SK-N-SH (cell line): Measurements from ENCODE around the gene NAT9. TPM values are rescaled to one million over a fixed set of nuclear protein-coding genes. Genes with fewer than 3 reads are reported as not detected.

Experiments used
- CTCF ChIA-PET: fragments of 300-600, 350-600 bp; formaldehyde crosslinking; extraction: SDS; loops from one replicate; lab custom pipeline; 2021; lab: Yijun Ruan, JAX
- POLR2A ChIA-PET: fragments of 350-600 bp; sonication (Branson Sonifier 250); formaldehyde crosslinking; extraction: SDS; loops from one replicate; lab custom pipeline; 2020; ENCODE audit warnings: antibody characterized with exemption, inconsistent platforms; lab: Yijun Ruan, JAX
- DNase-seq: peaks from one replicate; pipeline ENCODE4 v3.0.0; 2012
- H2AFZ ChIP-seq: fragments of 200-600 bp; sonication (generic); 2 replicates; pipeline ENCODE4 v1.8.1; 2016; ENCODE audit warnings: antibody characterized with exemption, mild to moderate bottlenecking, low read depth
- H3F3A ChIP-seq: fragments of 200-600 bp; sonication (generic); replicated peaks from 2 replicates; pipeline ENCODE3; 2016; ENCODE audit warnings: antibody characterized with exemption, mild to moderate bottlenecking; ENCODE audit not compliant: insufficient read depth
- H3K27ac ChIP-seq, 2 experiments: fragments of 200-500 bp in 1 of 2; fragments of 200-600 bp in 1 of 2; sonication (Bioruptor generic) in 1 of 2; sonication (generic), shearing (Covaris generic) in 1 of 2; 2 replicates each; pipeline versions ENCODE4 v1.5.1 to v1.6.1; 2014 to 2016; ENCODE audit warnings: low read depth in 2 of 2, inconsistent platforms in 1 of 2, low read length in 1 of 2, mild to moderate bottlenecking in 1 of 2, mixed read lengths in 1 of 2
- H3K27me3 ChIP-seq: fragments of 200-600 bp; sonication (generic), shearing (Covaris generic); 2 replicates; pipeline ENCODE4 v1.6.1; 2016; ENCODE audit warnings: mixed run types; ENCODE audit not compliant: insufficient read depth
- H3K36me3 ChIP-seq, 2 experiments: fragments of 200-500 bp in 1 of 2; fragments of 200-600 bp in 1 of 2; sonication (Bioruptor generic) in 1 of 2; sonication (generic) in 1 of 2; replicated peaks in 1 of 2; 2 replicates each; pipeline versions ENCODE3 to v1.5.1; 2014 to 2016; ENCODE audit warnings: low read length in 1 of 2, mild to moderate bottlenecking in 1 of 2; ENCODE audit not compliant: insufficient read depth in 2 of 2, control insufficient read depth in 1 of 2
- H3K4me1 ChIP-seq, 2 experiments: fragments of 200-500 bp in 1 of 2; fragments of 200-600 bp in 1 of 2; sonication (Bioruptor generic) in 1 of 2; sonication (generic), shearing (Covaris generic) in 1 of 2; 2 replicates each; pipeline versions ENCODE4 v1.5.1 to v1.6.1; 2014 to 2016; ENCODE audit warnings: low read depth in 1 of 2, low read length in 1 of 2, mixed run types in 1 of 2; ENCODE audit not compliant: insufficient read depth in 2 of 2, control insufficient read depth in 1 of 2
- H3K4me2 ChIP-seq: fragments of 200-600 bp; sonication (generic), shearing (Covaris generic); 2 replicates; pipeline ENCODE4 v1.6.1; 2017; ENCODE audit warnings: mixed run types
- H3K4me3 ChIP-seq, 2 experiments: fragments of 200-500 bp in 1 of 2; fragments of 200-600 bp in 1 of 2; sonication (Bioruptor generic) in 1 of 2; sonication (generic), shearing (Covaris generic) in 1 of 2; 2 replicates each; pipeline versions ENCODE4 v1.5.1 to v1.8.1; 2014 to 2016; ENCODE audit warnings: low read depth in 2 of 2, inconsistent platforms in 1 of 2, low read length in 1 of 2, mild to moderate bottlenecking in 1 of 2, mixed read lengths in 1 of 2, moderate library complexity in 1 of 2
- H3K79me2 ChIP-seq: fragments of 200-600 bp; sonication (generic); 2 replicates; pipeline ENCODE4 v1.8.1; 2017; ENCODE audit warnings: mild to moderate bottlenecking; ENCODE audit not compliant: insufficient read depth
- H3K9ac ChIP-seq: fragments of 200-600 bp; sonication (generic); 2 replicates; pipeline ENCODE4 v1.6.1; 2017; ENCODE audit warnings: mixed run types
- H3K9me2 ChIP-seq: fragments of 200-600 bp; sonication (generic); 2 replicates; pipeline ENCODE4 v1.6.1; 2017; ENCODE audit warnings: mixed run types
- H3K9me3 ChIP-seq: fragments of 200-600 bp; sonication (generic); 2 replicates; pipeline ENCODE4 v1.6.1; 2017; ENCODE audit warnings: mixed run types, mild to moderate bottlenecking, moderate library complexity
- H4K20me1 ChIP-seq: fragments of 200-600 bp; sonication (generic); 2 replicates; pipeline ENCODE4 v1.6.1; 2017; ENCODE audit warnings: mild to moderate bottlenecking, mixed run types; ENCODE audit not compliant: insufficient read depth
- CHD2 ChIP-seq: fragments of 150-350 bp; IDR thresholded peaks from 2 replicates; pipeline ENCODE4 v1.6.1; 2018; ENCODE audit warnings: low read length; ENCODE audit not compliant: partially characterized antibody
- EP300 ChIP-seq, 2 experiments: IDR thresholded peaks; 2 replicates each; pipeline versions ENCODE4 v1.4.0 to v1.6.1; 2012; ENCODE audit warnings: borderline replicate concordance in 1 of 2, low read depth in 1 of 2, low read length in 1 of 2
- FOXJ3 ChIP-seq: sonication (generic); formaldehyde crosslinking; IDR thresholded peaks from 2 replicates; pipeline ENCODE4 v1.5.1; 2020; ENCODE audit warnings: mild to moderate bottlenecking, missing genetic modification reagents
- MXI1 ChIP-seq: IDR thresholded peaks from 2 replicates; pipeline ENCODE4 v1.6.1; 2012; ENCODE audit warnings: mild to moderate bottlenecking, low read depth, low read length, improper control_type of control experiment
- NFIC ChIP-seq: IDR thresholded peaks from 2 replicates; pipeline ENCODE4 v1.4.0; 2012; ENCODE audit warnings: borderline replicate concordance
- RAD21 ChIP-seq: IDR thresholded peaks from 2 replicates; pipeline ENCODE4 v1.6.1; 2012; ENCODE audit warnings: mild to moderate bottlenecking, low read length
- RCOR1 ChIP-seq: fragments of 150-350 bp; IDR thresholded peaks from 2 replicates; pipeline ENCODE4 v1.6.1; 2017; ENCODE audit warnings: antibody characterized with exemption, low read length
- RXRA ChIP-seq: IDR thresholded peaks from 2 replicates; pipeline ENCODE4 v1.4.0; 2012; ENCODE audit warnings: low read depth, mild to moderate bottlenecking, borderline replicate concordance
- TCF12 ChIP-seq: IDR thresholded peaks from 2 replicates; pipeline ENCODE4 v1.4.0; 2012
- WGBS: methylation state at CpG from one replicate; pipeline ENCODE4 v1.1.6; 2017; ENCODE audit warnings: low lambda C conversion rate; 5-methylcytosine and 5-hydroxymethylcytosine counted together
- polyA plus RNA-seq, 3 experiments: library from polyadenylated mRNA; depleted of rRNA; stranded (reverse); fragments of >200 nt; gene quantifications; 2 replicates each; pipeline ENCODE4 v1.2.3, GENCODE V29; 2012
- TF ChIP-seq, protein P1 (sequence below): fragments of 200-600 bp; sonication (generic); IDR thresholded peaks from 2 replicates; pipeline ENCODE4 v1.6.1; 2017; ENCODE audit warnings: antibody characterized with exemption, mild to moderate bottlenecking, moderate library complexity

Gene NAT9
- polyA plus RNA-seq, 1 of the 3 experiments (the other 2 are of a cell fraction), result 117 TPM

DNA sequence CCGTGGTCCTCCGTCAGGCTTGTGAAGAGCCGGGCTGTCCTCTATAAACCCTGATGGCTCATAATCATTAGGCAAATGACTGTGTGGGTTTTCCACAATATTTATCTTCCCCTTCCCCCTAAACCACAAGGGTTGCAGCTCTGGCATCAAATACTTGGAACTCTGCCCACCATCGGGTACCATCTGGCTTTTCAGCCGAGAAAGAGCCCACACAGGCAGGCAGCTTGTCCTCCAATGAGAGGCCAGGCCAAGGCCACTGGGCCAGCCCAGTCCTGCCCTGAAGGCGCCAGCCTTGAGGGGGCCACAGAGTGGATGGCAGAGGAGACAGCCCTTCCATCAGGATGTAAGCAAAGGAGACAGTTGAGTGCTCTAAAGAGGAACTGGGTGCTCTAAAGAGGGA lies 31.8 kb upstream of the NAT9 start:
- H3K4me2 ChIP-seq, result no peak overlapping the region
- peaks cover 0 to 11% of the 10 kb centered on the region in 2 experiments for H3K36me3 ChIP-seq
- H4K20me1 ChIP-seq, result no peaks in the 10 kb centered on the region
- peaks cover 0 to 57% of the 10 kb centered on the region in 2 experiments; a peak in 2 of 4 replicates for H3K4me1 ChIP-seq
- CTCF ChIA-PET, result interaction anchor here (0.8 to 98.1 kb wide), 16 partner anchors 12 to 151 kb away, joined by 3 to 3869 read pairs (median 4); partner anchors contain the start of genes FDXR, GRIN2C, NAT9 and NHERF1
- H2AFZ ChIP-seq, result no peak overlapping the region
- TF ChIP-seq CHD2 (peak; percentile 56), TCF12 (peak; percentile 41; the same call in 1 of the 2 replicates), FOXJ3 (peak; percentile 85; the same call in 1 of the 2 replicates), NFIC (peak; percentile 44; the same call in 1 of the 2 replicates), EP300 (IDR thresholded peaks at IDR 0.05; ENCODE audit: borderline replicate concordance in 1 of 2, low read depth in 1 of 2, low read length in 1 of 2) (peak in 1 of 2 experiments; percentile 81; a peak in 2 of 4 replicates), MXI1 (peak; percentile 26), RAD21 (peak; percentile 30; the same call in 1 of the 2 replicates), RCOR1 (peak; percentile 62), RXRA (no peak)
- TF ChIP-seq, protein P1, sequence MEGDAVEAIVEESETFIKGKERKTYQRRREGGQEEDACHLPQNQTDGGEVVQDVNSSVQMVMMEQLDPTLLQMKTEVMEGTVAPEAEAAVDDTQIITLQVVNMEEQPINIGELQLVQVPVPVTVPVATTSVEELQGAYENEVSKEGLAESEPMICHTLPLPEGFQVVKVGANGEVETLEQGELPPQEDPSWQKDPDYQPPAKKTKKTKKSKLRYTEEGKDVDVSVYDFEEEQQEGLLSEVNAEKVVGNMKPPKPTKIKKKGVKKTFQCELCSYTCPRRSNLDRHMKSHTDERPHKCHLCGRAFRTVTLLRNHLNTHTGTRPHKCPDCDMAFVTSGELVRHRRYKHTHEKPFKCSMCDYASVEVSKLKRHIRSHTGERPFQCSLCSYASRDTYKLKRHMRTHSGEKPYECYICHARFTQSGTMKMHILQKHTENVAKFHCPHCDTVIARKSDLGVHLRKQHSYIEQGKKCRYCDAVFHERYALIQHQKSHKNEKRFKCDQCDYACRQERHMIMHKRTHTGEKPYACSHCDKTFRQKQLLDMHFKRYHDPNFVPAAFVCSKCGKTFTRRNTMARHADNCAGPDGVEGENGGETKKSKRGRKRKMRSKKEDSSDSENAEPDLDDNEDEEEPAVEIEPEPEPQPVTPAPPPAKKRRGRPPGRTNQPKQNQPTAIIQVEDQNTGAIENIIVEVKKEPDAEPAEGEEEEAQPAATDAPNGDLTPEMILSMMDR, result no peak
- H3K9ac ChIP-seq, result no peak overlapping the region
- H3K4me3 ChIP-seq, result no peak overlapping the region
- H3K79me2 ChIP-seq, result no peaks in the 10 kb centered on the region
- no peaks in the 10 kb centered on the region for H3F3A ChIP-seq
- no peaks in the 10 kb centered on the region for H3K27me3 ChIP-seq
- WGBS, result 31% methylated on average over 3 of the region's 6 CpGs
- H3K27ac ChIP-seq, result peak overlapping the region in 1 of 2 experiments; percentile 81; a peak in 2 of 4 replicates
- no peaks in the 10 kb centered on the region for H3K9me2 ChIP-seq
- DNase-seq, result peak; percentile 93
- POLR2A ChIA-PET, result interaction anchor here (0.9 to 2.0 kb wide), 9 partner anchors 9 to 203 kb away, joined by 3 to 11 read pairs (median 3); partner anchors contain the start of gene FDXR
- H3K9me3 ChIP-seq, result no peaks in the 10 kb centered on the region

- TF ChIP-seq RXRA (no peak), MXI1 (peak; percentile 28)
- TF ChIP-seq, all 33 proteins: peak for 1
- CTCF ChIA-PET, result interaction anchor here (0.8 to 98.1 kb wide), 15 partner anchors 12 to 151 kb away, joined by 3 to 3869 read pairs (median 5); partner anchors contain the start of genes FDXR, GRIN2C, NAT9 and NHERF1
Observed at GRCh38 chr17:74807441-74807840, 31.3 kb upstream of the NAT9 start.

More at GRCh38 chr17:74807441-74807840, 31.3 kb upstream of the NAT9 start:
- Histone ChIP-seq H3K9me3 (no peaks in the 10 kb centered on the region), H3K9me2 (no peaks in the 10 kb centered on the region), H3K4me3 (no peak overlapping the region), H3K27me3 (no peaks in the 10 kb centered on the region), H3K4me2 (no peak overlapping the region), H3K4me1 (peaks cover 0 to 61% of the 10 kb centered on the region in 2 experiments; a peak in 2 of 4 replicates), H3K36me3 (peaks cover 0 to 16% of the 10 kb centered on the region in 2 experiments), H3K27ac (peak overlapping the region in 1 of 2 experiments; percentile 81; a peak in 2 of 4 replicates), H4K20me1 (no peaks in the 10 kb centered on the region), H2AFZ (no peak overlapping the region), H3K79me2 (no peaks in the 10 kb centered on the region), H3K9ac (no peak overlapping the region), H3F3A (no peaks in the 10 kb centered on the region)
- 80% methylated on average over 11 of the region's 13 CpGs for WGBS
- POLR2A ChIA-PET, result interaction anchor here (0.6 to 2.0 kb wide), 10 partner anchors 9 to 379 kb away, joined by 3 to 11 read pairs (median 3); partner anchors contain the start of gene FDXR
- DNase-seq, result peak; percentile 85
